Liver (tissue), 3 donors: ENCODE data around the gene ALKAL2.

Source experiments
- ATF3 ChIP-seq: IDR thresholded peaks from 2 replicates; pipeline ENCODE4 v1.6.1; 2016; ENCODE audit warnings: antibody characterized with exemption
- CTCF ChIP-seq: fragments of 150-350 bp; IDR thresholded peaks from 2 replicates; pipeline ENCODE4 v1.5.1; 2017; ENCODE audit warnings: improper control_type of control experiment, low read depth, low read length; ENCODE audit not compliant: missing input control
- EGR1 ChIP-seq, 2 donors: IDR thresholded peaks; 2 replicates each; pipeline ENCODE4 v1.6.1; 2016 to 2018; ENCODE audit warnings: antibody characterized with exemption in 2 of 2, low read depth in 2 of 2
- REST ChIP-seq: IDR thresholded peaks from 2 replicates; pipeline ENCODE4 v1.6.1; 2016; ENCODE audit warnings: antibody characterized with exemption, mild to moderate bottlenecking
- SP1 ChIP-seq: IDR thresholded peaks from 2 replicates; pipeline ENCODE4 v1.6.1; 2018; ENCODE audit warnings: antibody characterized with exemption, mild to moderate bottlenecking
- donor health status: healthy.
- donor health status: healthy.

DNA sequence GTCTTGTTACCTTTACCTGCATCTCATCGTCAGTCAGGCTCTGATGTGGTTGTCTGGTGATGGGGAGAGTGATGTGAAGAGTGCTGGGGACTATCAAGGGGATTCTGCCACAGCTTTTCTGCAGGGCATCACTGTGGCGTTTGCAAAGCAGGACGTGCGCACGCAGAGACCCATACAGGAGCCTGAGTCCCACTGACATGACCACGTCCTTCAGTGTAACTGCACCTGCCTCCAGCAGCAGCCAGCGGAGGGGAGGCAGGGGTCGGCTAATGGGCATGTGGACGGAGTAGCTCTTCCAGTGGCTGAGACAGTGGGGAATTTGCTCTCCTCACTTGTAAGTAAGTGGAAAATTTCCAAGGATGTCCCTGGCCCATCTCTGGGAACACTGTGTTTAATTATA lies 6.5 kb downstream of the ALKAL2 start:
- TF ChIP-seq CTCF: no peak
- no peak for TF ChIP-seq EGR1 (IDR thresholded peaks at IDR 0.05; ENCODE audit: low read depth in 2 of 2)
- no peak for TF ChIP-seq REST
- TF ChIP-seq SP1: no peak
- TF ChIP-seq ATF3: no peak
